Nephron progenitor cell (in vitro differentiated cells): Measurements from ENCODE around the gene UNC13B.

Experiments
- DNase-seq: peaks from one replicate; pipeline ENCODE4 v3.0.0; 2021
- H3K27ac Mint-ChIP-seq: 2 replicates; pipeline ENCODE4 v1.8.0; 2021; ENCODE audit warnings: mild to moderate bottlenecking, moderate library complexity, mixed read lengths
- H3K27me3 Mint-ChIP-seq: 2 replicates; pipeline ENCODE4 v1.8.0; 2021; ENCODE audit warnings: mild to moderate bottlenecking, low read depth, mixed read lengths; ENCODE audit not compliant: poor library complexity
- H3K36me3 Mint-ChIP-seq: 2 replicates; pipeline ENCODE4 v1.8.0; 2021; ENCODE audit warnings: low read depth, mixed read lengths
- H3K4me1 Mint-ChIP-seq: 2 replicates; pipeline ENCODE4 v1.8.0; 2021; ENCODE audit warnings: mixed read lengths
- H3K4me3 Mint-ChIP-seq: 2 replicates; pipeline ENCODE4 v1.8.0; 2021; ENCODE audit warnings: mild to moderate bottlenecking, moderate library complexity, mixed read lengths
- H3K9me3 Mint-ChIP-seq: 2 replicates; pipeline ENCODE4 v1.8.0; 2021; ENCODE audit warnings: mild to moderate bottlenecking, moderate library complexity, mixed read lengths
- TF ChIP-seq, protein P1 (sequence below): fragments of 200-600 bp; sonication (generic); IDR thresholded peaks from 2 replicates; pipeline ENCODE4 v1.5.0; 2021; ENCODE audit warnings: antibody characterized with exemption

The UNC13B gene

DNA sequence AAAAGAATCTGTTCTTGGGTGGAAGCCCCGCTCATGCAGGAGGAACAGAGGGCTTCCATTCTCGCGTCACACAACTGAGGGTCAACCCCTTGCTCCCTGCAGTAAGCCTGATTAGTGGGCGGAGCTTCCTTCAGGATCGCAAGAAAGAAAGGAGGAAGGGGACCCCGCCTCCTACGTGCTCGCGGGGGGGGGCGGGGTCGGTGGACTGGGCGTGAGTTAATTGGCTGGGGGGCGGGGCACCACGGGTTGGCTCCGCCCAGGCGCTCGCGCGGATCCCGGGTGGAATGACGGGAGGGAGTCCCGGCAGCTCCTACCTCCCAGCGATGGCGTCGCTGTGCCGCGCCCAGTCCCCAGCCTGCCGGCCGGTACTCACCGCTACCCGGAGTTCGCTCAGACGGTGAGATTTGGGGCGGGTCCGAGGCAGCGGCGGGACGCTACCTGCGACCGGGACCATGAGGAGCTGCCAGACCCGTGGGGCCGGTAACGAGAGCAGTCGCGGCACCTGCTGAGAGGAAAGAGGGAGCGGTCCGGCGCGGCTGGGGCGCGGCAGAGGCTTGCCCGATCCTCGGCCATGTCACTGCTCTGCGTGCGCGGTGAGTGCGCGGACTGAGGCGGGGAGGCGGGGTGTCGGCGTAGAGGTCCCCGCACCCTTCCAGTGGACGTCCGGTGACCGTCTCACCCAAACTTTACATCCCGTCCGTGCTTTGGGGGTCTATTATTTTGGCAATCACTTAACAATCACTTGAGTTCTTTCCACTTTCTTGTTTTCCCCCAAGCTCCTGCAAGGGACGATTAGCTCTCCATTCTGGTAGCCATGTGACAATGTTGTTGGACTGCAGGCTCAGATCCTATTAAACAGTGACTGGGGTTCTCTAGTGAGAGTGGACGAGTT is at the start of gene UNC13B:
UNC13B (plus strand) TSS at position 297 of the 892 bp plus-strand sequence; CDS start at position 572, 275 bp downstream.
- TF ChIP-seq, protein P1, sequence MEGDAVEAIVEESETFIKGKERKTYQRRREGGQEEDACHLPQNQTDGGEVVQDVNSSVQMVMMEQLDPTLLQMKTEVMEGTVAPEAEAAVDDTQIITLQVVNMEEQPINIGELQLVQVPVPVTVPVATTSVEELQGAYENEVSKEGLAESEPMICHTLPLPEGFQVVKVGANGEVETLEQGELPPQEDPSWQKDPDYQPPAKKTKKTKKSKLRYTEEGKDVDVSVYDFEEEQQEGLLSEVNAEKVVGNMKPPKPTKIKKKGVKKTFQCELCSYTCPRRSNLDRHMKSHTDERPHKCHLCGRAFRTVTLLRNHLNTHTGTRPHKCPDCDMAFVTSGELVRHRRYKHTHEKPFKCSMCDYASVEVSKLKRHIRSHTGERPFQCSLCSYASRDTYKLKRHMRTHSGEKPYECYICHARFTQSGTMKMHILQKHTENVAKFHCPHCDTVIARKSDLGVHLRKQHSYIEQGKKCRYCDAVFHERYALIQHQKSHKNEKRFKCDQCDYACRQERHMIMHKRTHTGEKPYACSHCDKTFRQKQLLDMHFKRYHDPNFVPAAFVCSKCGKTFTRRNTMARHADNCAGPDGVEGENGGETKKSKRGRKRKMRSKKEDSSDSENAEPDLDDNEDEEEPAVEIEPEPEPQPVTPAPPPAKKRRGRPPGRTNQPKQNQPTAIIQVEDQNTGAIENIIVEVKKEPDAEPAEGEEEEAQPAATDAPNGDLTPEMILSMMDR, result no peak

DNA sequence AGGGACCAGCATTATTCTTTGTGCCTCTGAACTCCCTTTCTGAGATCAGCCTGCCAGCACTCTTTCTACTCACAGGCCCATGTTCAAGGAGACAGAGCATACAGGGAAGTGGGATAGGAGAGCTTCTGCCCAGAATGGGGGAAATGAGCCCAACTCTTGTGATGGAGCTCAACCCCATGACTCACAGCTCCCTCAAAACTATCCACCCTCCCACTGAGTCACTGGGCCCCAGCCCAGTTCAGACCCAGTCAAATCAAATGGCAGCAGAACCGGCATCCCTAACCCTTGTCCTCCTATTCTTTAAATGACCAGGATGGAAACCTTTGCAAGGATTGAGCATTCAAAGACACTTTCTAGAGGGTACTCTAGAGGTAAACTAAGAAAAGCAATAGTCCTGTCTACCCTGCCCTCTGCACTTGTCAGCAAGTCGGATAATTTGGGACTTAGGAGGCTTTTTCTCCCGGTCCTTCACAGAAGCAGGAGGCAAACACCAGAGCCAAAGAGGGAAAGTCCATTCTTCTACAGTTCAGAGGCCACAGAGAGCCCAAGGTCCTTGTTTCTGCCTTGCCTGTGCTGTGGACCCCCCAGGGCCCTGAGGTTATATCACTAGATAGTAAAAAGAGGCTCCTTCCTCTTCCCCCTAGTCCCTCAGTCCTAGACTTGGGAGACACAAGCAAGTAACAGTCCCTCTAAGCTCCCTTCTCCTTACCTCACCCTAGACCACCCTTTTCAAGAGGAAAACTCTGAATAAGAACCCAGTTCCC is 49.4 kb upstream of the UNC13B start:
- peak overlapping the region; percentile 82 for H3K4me3 Mint-ChIP-seq
- H3K36me3 Mint-ChIP-seq, result peaks cover 4% of the 10 kb centered on the region
- H3K27me3 Mint-ChIP-seq, result peaks cover 6% of the 10 kb centered on the region
- peak overlapping the region; percentile 72 for H3K27ac Mint-ChIP-seq
- no peak for DNase-seq
- TF ChIP-seq, protein P1, result no peak
- H3K9me3 Mint-ChIP-seq, result no peaks in the 10 kb centered on the region
- H3K4me1 Mint-ChIP-seq, result peaks cover 77% of the 10 kb centered on the region

More for the DNA sequence above, at the start of gene UNC13B:
- Mint-ChIP-seq H3K36me3 (no peaks in the 10 kb centered on the region), H3K27ac (peak within 1 kb of the TSS; percentile 90), H3K27me3 (no peaks in the 10 kb centered on the region), H3K4me1 (peaks cover 15% of the 10 kb centered on the region), H3K9me3 (peaks cover 28% of the 10 kb centered on the region), H3K4me3 (peak within 1 kb of the TSS; percentile 95)
- peak; percentile 97 for DNase-seq

DNA sequence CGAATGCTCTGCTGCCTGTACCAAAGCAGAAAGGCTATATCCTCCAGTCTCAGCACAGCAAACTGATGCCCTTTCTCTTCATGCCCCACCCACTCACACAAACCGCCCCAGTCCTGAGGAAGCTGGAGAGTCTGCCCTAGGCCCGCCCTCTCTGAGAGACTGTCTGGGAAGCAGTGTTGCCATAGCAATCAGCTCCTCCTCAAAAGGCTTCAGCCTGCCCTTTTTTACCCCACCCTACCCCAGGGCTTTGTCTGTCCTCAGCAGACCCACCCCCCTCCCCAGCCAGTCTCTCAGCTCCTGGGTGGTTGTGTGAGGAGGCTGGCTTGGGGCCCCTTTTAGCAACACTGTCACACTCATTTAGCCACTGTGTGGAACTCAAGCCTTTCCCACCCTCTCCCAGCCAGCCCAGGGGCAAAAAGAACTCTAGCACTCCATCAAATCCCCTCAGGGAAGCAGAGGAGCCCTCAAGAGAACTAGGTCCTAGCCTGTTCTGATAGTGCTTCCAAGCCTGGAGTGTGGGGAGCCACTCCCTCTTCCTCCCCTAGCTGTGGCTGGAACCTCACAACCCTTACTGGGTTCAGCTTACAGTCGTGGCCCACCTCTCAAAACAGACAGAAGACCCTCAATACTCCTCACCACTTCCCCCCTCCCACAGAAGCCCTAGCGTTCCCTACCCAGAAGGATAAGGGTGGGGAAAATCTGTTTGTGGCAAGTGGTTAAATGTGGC is 47.5 kb upstream of the UNC13B start:
- Mint-ChIP-seq H3K27ac (peak overlapping the region; percentile 99), H3K4me1 (peaks cover 70% of the 10 kb centered on the region), H3K27me3 (peaks cover 8% of the 10 kb centered on the region), H3K4me3 (peak overlapping the region; percentile 96), H3K36me3 (peaks cover 4% of the 10 kb centered on the region), H3K9me3 (no peaks in the 10 kb centered on the region)
- TF ChIP-seq, protein P1, result no peak
- peak; percentile 82 for DNase-seq

DNA sequence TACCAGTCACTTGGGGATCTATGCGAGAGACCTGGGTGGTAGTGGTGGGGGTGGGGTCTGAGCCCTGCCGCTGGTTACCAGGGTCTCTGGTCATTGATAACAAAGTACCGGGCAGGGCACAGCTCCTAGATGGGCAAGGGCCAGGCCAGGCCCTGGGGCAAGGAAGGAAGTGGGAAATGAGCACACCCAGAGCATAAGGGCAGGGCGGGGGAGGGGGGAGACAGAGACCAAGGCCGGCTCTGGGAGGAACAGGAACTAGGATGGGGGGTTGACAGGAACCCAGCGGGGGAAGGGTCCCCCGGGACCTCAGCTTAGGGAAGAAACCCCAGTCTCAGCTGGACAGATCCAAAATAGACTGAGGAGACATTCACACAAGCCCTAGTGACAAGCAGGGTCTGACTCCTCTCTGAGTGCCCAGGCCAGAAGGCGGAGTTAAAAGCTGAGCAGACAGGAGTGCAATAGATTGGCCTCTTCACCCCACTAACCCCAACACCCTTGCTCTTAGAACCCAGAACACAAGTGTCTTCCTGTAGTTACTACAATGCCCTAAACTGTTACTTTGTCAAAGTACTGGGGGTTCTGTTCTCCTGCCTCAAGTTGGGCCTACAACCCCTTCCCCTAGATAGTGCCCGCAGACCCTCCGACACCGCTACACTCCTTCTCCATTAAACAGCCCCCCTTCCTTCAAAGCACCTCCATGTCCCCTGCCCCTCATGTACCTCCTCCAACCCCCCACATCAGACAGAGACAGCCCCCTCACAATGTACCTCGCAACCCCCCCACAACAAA is 46.8 kb upstream of the UNC13B start:
- Mint-ChIP-seq H3K27me3 (peaks cover 8% of the 10 kb centered on the region), H3K4me3 (peak overlapping the region; percentile 96), H3K4me1 (peaks cover 62% of the 10 kb centered on the region), H3K9me3 (no peaks in the 10 kb centered on the region), H3K27ac (peak overlapping the region; percentile 99), H3K36me3 (peaks cover 4% of the 10 kb centered on the region)
- TF ChIP-seq, protein P1, result no peak
- peak; percentile 34 for DNase-seq
